GM15510 (cell line): ENCODE results near the gene RSPRY1.

Experiments used
- POLR2A ChIP-seq: IDR thresholded peaks from 3 replicates; pipeline ENCODE4 v1.6.1; 2011; ENCODE audit warnings: borderline replicate concordance; ENCODE audit not compliant: insufficient read length; ENCODE audit errors: extremely low read depth

Gene RSPRY1

GRCh38 chr16:57224651-57225335, 38.7 kb downstream of the RSPRY1 start:
- TF ChIP-seq POLR2A = no peak

DNA sequence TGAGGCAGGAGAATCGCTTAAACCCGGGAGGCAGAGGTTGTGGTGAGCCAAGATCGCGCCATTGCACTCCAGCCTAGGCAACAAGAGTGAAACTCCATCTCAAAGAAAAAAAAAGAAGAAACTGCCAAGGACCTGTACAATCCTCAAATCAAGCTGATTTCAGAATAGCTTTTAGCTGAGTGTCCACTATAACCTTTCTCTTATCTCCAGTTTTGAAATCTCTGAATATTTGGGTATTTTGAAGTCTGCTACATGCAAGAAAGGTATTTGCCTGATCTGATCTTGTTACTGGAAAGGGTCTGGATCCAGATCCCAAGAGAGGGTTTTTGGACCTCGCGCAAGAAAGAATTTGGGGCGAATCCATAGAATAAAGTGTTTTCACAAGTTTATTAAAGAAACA, 39.8 kb downstream of the RSPRY1 start:
- no peak for TF ChIP-seq POLR2A

DNA sequence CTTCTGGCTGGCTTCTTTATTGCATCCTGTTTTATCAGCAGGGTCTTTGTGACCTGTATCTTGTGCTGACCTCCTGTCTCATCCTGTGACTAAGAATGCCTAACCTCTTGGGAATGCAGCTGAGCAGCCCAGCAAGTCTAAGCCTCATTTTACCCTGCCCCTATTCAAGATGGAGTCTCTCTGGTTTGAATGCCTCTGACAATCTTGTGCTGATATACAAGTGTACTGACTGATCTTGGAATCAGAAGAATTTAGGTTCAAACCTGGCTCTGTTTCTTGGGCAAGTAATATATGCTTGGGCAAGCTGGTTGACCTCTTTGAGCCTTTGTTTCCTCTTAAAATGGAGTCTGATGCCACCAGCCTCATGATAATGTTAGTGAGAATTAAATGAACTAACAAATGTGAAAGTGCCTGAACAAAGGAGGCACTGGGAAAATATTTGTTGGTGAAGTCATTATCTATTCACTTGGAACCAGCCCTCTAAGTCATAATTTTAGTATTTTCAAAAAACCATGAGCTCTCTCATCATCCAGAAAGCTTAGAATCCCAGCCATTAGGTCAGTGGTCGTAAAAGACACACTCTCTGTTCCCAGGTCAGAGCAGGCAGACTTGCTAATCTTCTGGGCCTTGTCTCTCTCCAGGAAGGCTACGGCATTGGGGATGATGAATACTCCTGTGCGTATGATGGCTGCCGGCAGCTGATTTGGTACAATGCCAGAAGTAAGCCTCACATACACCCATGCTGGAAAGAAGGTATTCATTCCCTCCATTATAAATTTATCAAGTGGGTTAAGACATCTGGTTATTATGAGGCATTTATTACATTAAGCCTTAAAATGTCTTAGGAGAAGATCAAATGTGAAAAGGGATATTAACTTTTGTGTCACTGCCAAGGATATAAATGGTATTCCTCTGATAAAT, 40.8 kb downstream of the RSPRY1 start:
- TF ChIP-seq POLR2A = no peak

DNA sequence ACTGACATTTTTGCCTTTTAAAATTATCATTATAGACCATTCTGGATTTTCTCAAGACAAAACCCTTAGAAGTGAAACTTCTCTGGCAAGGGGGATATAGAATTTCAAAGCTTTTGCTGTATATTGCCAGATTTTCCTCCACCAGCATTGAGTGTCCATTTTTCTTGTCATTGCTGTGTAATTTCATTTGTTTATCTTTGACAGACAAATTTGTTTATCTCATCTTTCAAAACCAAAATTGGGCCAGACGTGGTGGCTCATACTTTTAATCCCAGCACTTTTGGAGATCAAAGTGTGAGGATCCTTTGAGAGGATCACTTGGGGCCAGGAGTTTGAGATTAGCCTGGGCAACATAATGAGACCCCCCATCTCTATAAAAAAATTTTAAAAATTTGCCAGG, 43.0 kb downstream of the RSPRY1 start:
- no peak for TF ChIP-seq POLR2A

GRCh38 chr16:57231821-57232350, 45.8 kb downstream of the RSPRY1 start:
- TF ChIP-seq POLR2A = no peak

GRCh38 chr16:57233944-57234706, 48.0 kb downstream of the RSPRY1 start:
- TF ChIP-seq POLR2A = no peak

DNA sequence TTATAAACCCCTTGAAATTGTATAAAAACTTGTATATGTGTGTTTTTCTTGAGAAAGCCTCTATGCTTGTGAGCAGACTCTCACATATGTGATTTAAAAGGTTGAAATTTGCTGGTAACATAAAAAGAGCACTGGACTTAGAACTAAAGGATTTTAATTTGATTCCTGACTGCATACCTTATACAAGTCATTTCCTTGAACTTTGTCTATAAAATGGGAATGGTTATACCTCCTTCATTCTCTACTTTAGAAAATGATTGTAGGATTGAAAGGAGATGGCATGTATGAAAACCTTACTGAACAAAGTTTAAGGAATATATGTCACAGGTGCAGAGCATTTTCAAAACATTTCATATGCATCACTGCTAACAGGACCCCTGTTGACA, 48.6 kb downstream of the RSPRY1 start:
- TF ChIP-seq POLR2A = no peak

DNA sequence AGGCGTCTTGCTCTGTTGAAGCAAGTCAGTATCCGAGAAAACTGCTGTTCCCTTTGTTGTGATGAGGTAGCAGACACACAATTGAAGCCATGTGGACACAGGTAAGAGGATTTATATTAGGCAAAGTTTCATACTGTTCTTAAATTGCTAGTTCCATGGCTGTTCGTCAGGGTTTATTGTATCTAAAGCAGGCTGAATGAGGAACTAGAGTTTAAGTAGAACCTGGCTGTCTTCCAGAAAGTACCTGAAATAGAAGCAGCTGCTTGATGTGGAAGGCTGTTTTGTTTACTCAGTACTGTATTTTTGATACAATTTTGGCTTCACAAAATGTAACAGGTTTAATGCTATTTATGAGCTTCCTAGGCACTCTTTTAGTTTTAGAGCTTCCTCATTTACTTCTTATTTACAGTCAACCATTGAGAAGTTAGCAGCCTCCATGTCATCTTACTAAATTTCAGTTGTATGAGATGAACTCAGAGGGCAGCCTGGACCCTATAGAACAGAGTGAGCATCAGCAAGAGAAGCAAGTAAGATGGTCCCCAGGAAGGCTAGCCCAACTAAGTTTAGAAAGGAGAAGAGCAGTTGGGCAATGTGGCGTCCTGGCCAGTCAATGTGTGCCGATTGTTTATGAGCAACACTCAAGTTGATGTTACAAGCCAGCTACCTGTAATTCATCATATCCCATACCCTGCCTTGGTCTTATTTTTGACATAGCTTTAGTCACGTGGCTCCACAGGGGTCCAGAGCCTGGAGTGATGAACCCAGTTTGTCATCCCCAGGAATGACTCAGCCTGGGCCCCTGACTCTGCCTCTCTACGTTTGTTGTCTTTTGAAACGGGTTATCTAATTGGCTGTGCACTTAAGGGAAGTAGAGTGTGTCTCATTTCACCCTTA, 49.2 kb downstream of the RSPRY1 start:
- no peak for TF ChIP-seq POLR2A

DNA sequence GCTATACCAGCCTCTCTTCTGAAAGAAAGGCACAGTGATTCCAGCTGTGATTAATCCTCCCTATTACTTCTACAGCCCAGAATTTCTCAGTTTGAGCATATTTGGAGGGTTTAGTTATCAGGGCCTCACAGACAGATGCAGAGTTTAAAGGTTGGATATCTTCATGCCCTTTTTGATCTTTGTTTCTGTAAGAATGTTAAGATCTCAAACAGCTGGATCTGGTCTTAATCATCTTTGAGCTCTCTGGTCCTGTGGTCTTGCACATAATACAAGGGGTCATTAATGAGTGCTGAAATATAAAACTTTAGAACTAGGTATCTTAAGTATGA, 49.9 kb downstream of the RSPRY1 start:
- TF ChIP-seq POLR2A = no peak

DNA sequence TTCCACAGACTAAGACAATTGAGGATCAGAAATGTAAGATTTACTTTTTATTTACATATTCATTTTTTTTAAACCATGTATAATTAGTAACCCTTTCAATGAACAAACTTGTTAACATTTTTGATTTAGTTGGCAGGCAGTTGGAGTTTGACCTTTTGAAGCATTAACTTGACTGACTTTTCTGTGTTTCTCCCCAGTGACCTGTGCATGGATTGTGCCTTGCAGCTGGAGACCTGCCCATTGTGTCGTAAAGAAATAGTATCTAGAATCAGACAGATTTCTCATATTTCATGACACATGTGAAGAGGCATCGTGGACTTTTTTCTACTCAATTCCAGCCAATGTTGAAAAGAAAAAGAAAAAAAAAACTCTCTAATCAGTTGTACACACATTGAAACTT, 52.6 kb downstream of the RSPRY1 start:
- TF ChIP-seq POLR2A = no peak

DNA sequence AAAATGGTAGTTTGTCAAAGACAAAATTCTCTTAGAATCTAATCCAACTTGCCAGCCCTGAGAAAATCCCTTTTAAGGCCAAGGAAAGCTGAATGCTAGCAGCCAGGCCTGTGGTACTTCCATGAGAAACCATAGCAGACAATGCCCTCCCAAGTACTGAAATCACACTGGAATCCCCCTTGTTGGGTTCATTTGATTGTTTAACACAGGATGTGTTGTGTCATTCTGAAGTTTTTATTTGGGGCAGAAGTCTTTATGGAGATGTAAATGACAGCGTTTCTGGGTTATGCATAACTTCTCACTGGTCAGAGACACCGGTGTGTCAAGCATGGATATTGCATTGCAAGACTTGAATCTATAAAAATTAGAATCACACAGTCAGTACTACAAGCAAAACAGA, 53.0 kb downstream of the RSPRY1 start:
- TF ChIP-seq POLR2A = no peak

DNA sequence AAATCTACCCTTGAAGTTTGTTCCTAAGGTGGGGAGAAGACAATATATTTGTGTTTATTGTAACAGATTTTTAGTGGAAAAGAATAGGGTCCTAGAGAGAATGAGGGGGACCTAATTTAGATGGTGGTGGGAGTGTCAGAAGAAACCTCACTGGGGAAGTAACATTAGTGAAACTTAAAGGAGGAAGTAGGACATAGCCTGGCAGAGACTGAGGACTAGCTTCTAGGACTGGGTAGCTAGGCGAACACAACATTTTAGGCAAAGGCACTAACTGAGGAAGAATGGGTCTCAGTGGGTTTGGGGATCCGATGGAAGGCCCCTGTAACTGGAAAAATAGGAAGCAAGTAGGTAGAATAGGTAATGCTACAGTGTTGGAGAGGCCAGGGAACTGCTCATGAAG, 54.7 kb downstream of the RSPRY1 start:
- no peak for TF ChIP-seq POLR2A

DNA sequence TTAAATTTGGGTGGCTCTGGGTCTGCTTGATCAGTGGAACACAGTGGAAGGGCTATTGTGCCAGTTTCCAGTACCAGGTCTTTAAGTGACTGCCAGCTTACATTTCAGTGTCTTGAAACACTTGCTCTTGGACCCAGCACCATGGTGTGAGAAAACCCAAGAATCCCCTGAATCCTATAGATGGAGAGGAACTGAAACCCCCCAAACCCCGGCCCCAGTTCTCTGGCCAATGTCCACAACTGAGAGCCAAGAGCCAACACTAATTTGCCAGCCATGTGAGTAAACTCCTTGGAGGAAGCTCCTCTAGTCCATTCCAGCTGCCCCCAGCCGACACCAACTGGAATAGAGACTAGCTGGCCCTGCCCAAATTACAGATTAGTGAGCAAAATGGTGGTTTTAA, 56.5 kb downstream of the RSPRY1 start:
- no peak for TF ChIP-seq POLR2A

GRCh38 chr16:57244463-57244766, 58.3 kb downstream of the RSPRY1 start:
- TF ChIP-seq POLR2A = no peak

GRCh38 chr16:57244767-57245471, 58.8 kb downstream of the RSPRY1 start, which contains the start of gene ARL2BP:
Gene ARL2BP (plus strand): TSS chr16:57245259. CDS start chr16:57245368, 109 bp downstream.
- peak; percentile 86 for TF ChIP-seq POLR2A
